Skeletal muscle tissue (tissue), 4 donors: ENCODE measurements around the gene SNX18. TPM values are rescaled to one million over a fixed set of nuclear protein-coding genes. Genes with fewer than 3 reads are reported as not detected.
A peak's percentile ranks its signal among the peaks of the same experiment; 100 is the strongest.

Experiments
- H3K27ac ChIP-seq: one replicate; pipeline ENCODE4 v1.7.0; 2013; ENCODE audit warnings: mild to moderate bottlenecking, low read depth, low read length, inconsistent platforms
- H3K27me3 ChIP-seq, 3 donors: one replicate each; pipeline ENCODE4 v1.7.0; 2013; ENCODE audit warnings: low read length in 3 of 3; ENCODE audit not compliant: control insufficient read depth in 3 of 3, insufficient read depth in 3 of 3
- H3K36me3 ChIP-seq, 3 donors: one replicate each; pipeline ENCODE4 v1.7.0; 2013; ENCODE audit warnings: low read length in 3 of 3; ENCODE audit not compliant: control insufficient read depth in 3 of 3, insufficient read depth in 3 of 3
- H3K4me1 ChIP-seq, 3 donors: one replicate each; pipeline ENCODE4 v1.7.0; 2013; ENCODE audit warnings: low read length in 3 of 3, mild to moderate bottlenecking in 3 of 3; ENCODE audit not compliant: control insufficient read depth in 3 of 3, insufficient read depth in 3 of 3
- H3K4me3 ChIP-seq, 3 donors: one replicate each; pipeline ENCODE4 v1.7.0; 2013; ENCODE audit warnings: low read length in 3 of 3
- H3K9ac ChIP-seq, 3 donors: one replicate each; pipeline ENCODE4 v1.7.0; 2013; ENCODE audit warnings: low read length in 3 of 3, mild to moderate bottlenecking in 3 of 3, moderate library complexity in 2 of 3, low read depth in 1 of 3
- H3K9me3 ChIP-seq, 3 donors: one replicate each; pipeline ENCODE4 v1.7.0; 2013; ENCODE audit warnings: low read length in 3 of 3; ENCODE audit not compliant: control insufficient read depth in 3 of 3
- total RNA-seq: library from RNA; depleted of rRNA; stranded (reverse); fragments of >200 nt; gene quantifications from one replicate; pipeline ENCODE4 v1.2.3, GENCODE V29; 2014
- donor health status: Osteomylitis.

SNX18 gene
- total RNA-seq, 1 donor from 2014 or later = 29.2 TPM

GRCh38 chr5:54570916-54571315 is 53.4 kb downstream of the SNX18 start:
- H3K27ac ChIP-seq = no peak overlapping the region
- H3K36me3 ChIP-seq = no peaks in the 10 kb centered on the region
- H3K4me3 ChIP-seq = no peak overlapping the region
- no peaks in the 10 kb centered on the region for H3K27me3 ChIP-seq
- no peak overlapping the region for H3K9ac ChIP-seq
- peaks cover 0 to 2% (median 0%) of the 10 kb centered on the region in 3 donors for H3K9me3 ChIP-seq
- peaks cover 0 to 7% (median 0%) of the 10 kb centered on the region in 3 donors for H3K4me1 ChIP-seq

DNA sequence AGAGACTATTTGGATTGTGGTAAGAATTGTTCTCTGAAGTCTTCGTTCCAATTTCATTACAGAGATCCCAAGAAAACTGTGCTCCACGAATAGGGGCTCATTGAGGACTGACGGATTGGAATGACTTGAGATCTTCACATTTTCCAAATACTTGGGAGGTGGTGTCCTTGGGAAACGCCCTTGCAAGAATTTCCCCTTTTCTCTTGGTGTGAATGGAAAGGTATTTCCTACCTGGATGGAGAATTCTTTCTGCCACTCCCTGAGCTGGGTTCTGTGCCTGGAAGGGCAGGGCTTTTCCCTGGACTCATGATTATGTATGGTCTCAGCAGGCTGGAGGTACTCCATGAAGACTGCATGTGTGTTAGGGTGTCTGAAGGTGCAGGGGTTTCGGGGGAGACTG is 53.9 kb downstream of the SNX18 start:
- Histone ChIP-seq H3K27ac (no peak overlapping the region), H3K9ac (no peak overlapping the region), H3K4me3 (no peak overlapping the region), H3K36me3 (no peaks in the 10 kb centered on the region), H3K4me1 (peaks cover 0 to 7% (median 0%) of the 10 kb centered on the region in 3 donors), H3K9me3 (peaks cover 0 to 2% (median 0%) of the 10 kb centered on the region in 3 donors), H3K27me3 (no peaks in the 10 kb centered on the region)

DNA sequence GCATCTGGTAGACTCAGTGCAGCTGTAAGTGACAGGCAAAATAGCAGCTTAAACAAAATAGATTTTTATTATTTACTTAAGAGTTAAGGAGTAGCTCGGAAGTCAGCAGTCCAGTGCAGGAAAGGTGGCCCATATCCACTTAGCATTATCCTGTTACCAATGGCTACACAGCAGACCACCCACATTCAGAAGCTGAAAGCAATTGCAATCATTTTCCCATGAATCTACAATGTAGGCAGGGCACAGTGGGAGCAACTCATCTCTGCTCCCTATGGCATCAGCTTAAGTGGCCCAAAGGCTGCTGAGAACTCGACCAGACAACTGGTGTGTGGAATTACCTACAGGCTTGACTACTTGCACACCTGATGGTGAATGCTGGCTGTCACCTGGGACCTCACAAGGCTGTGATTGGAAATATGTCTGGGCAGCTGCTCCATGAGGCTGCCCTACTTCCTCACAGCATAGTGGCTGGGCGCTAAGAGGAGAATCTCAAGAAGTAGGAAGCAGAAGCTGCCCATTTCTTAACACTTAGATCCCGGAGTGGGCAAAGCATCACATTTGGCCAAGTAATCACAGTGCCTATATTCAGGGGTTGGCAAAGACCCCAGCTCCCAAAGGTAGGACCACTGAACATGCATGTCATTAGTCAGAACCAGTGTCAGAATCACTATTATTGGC is 56.4 kb downstream of the SNX18 start:
- H3K4me1 ChIP-seq = peaks cover 0 to 7% (median 0%) of the 10 kb centered on the region in 3 donors
- H3K9ac ChIP-seq = no peak overlapping the region
- H3K27ac ChIP-seq = no peak overlapping the region
- no peak overlapping the region for H3K4me3 ChIP-seq
- no peaks in the 10 kb centered on the region for H3K9me3 ChIP-seq
- H3K27me3 ChIP-seq = no peaks in the 10 kb centered on the region
- H3K36me3 ChIP-seq = no peaks in the 10 kb centered on the region

DNA sequence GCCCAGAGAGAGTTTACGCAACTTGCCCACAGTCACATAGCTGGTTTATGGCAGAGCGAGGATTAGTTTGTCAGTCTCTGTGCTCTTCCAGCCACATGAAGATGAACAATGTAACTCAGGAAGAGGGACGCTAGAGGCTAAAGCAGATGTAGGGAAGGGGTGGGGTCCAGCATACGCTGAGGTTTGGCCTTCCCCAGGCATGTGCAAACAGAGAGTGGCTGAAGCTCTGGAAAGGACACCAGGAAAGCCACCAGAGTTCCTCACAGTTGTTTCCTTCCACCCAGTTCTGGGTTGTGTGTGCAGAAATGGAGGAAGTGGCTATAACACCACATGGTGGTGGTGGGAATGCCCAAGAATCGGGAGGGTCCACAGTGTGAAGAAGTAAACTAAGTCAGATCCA is 60.0 kb downstream of the SNX18 start:
- Histone ChIP-seq H3K4me1 (peaks cover 7 to 10% (median 9%) of the 10 kb centered on the region in 3 donors), H3K27ac (no peak overlapping the region), H3K36me3 (no peaks in the 10 kb centered on the region), H3K9me3 (no peaks in the 10 kb centered on the region), H3K27me3 (no peaks in the 10 kb centered on the region), H3K9ac (no peak overlapping the region), H3K4me3 (no peak overlapping the region)

- no peak overlapping the region for H3K27ac ChIP-seq
- H3K36me3 ChIP-seq = no peaks in the 10 kb centered on the region
- no peak overlapping the region for H3K4me3 ChIP-seq
- no peaks in the 10 kb centered on the region for H3K9me3 ChIP-seq
- H3K4me1 ChIP-seq = peaks cover 8 to 10% (median 9%) of the 10 kb centered on the region in 3 donors
- no peak overlapping the region for H3K9ac ChIP-seq
- no peaks in the 10 kb centered on the region for H3K27me3 ChIP-seq
Observed at GRCh38 chr5:54577937-54578653, 60.5 kb downstream of the SNX18 start.

DNA sequence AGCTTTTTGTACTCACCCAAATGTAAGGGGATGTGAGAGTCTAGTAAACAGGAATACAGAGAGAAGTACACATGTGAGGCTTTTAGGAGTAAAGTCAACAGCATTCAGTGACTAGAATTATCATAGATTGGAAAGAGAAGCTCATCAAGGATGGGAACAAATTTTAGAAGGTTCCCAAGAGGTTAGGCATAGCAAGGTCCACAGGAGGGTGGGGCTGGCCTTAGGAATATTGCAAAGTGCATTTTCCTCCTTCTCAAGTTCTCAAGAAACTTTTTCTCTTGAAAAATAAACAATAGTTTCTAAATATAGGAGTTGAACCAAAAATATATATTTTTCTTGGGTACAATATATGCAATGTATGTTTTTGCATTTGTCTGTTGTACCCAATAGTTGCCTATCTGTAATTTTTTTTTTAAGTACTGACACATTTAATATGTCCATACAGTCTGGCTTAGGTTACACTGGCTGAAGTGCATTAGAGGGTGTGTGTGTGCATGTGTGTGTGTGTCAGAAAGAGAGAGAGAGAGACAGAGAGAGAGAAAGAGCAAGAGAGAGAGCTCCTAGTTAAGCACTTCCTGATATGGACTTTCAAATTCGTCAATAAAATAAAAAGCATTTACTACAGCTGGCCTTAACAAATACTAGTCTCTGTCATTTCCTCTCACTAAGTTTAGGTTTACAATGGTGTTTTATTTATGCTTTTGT is 62.2 kb downstream of the SNX18 start:
- H3K9ac ChIP-seq = no peak overlapping the region
- no peaks in the 10 kb centered on the region for H3K9me3 ChIP-seq
- no peaks in the 10 kb centered on the region for H3K36me3 ChIP-seq
- no peak overlapping the region for H3K4me3 ChIP-seq
- H3K4me1 ChIP-seq = peaks cover 9 to 11% (median 10%) of the 10 kb centered on the region in 3 donors
- H3K27me3 ChIP-seq = no peaks in the 10 kb centered on the region
- H3K27ac ChIP-seq = no peak overlapping the region

DNA sequence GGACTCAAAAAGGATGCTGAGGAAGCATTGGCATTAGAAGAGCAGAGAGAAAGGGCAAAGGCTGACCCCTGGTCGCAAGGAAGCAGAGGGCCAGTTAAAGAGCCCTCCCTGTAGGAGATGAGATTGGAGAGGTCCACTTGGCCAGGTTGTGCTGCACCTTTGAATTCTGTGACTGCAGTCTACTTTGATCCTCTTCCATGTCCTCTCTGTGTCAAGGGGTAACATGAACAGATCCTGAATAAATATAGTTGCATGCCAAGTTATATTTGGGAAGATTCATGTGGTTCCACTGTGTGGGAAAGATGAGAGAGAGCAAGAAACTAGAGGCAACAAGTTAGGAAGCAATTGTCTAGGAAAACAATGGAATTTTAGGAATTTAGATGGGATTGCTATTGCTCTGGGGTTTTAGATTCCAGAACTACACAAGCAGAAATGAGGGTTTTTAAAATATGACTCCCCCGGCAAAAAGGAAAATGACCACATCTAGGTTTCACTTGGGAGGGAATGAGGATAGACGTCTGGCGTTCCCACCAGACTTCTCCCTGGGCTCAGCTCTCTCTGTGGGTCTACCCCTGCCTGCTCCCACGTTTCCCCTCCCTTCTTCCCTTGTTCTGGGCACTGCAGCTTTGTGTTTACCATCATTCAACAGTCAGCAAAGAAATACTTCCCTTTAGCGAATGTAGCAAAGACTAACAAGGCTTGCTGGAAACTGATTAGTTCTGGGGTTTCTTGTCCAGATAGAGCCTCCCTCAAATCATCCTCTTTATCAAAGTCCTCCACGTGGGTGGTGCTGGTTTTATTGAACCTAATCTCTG is 63.6 kb downstream of the SNX18 start:
- Histone ChIP-seq H3K27me3 (no peaks in the 10 kb centered on the region), H3K9ac (no peak overlapping the region), H3K9me3 (peaks cover 0 to 3% (median 0%) of the 10 kb centered on the region in 3 donors), H3K4me3 (no peak overlapping the region), H3K4me1 (peaks cover 9 to 11% (median 10%) of the 10 kb centered on the region in 3 donors), H3K36me3 (no peaks in the 10 kb centered on the region), H3K27ac (peak overlapping the region; percentile 70)

DNA sequence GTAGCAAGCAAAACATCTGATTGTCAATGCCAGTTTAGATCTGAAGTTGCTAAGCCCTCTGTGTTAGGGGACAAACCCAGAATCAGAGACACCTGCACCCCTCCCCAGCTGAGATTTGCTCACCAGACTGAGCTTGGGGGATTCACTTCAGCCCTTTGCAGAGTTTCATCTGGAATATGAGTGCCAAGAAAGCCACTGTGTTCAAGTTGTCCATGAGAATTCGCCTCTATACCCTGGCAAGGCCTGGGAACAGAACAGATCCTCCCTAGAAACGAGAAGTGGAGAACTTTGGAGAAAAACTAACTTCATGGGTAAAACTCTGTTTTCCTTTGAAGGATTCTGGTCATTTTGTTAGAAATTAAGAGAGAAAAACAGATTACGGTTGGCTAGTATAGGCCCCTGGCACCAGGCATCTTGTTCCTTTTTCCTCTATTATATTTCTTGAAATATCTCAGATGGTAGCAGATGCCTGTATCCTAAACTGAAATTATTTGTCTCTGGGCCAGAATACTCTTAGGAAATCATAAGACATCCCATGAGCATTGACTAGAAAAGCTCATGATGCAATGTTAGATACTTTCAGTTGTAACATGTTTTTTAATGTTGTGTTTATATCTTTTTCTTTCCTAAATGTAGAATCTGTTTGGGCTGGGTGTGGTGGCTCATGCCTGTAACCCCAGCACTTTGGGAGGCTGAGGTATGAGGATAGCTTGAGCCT is 64.4 kb downstream of the SNX18 start:
- Histone ChIP-seq H3K4me1 (peaks cover 9 to 11% (median 10%) of the 10 kb centered on the region in 3 donors), H3K36me3 (no peaks in the 10 kb centered on the region), H3K27ac (peak overlapping the region; percentile 70), H3K9ac (no peak overlapping the region), H3K9me3 (peaks cover 0 to 3% (median 0%) of the 10 kb centered on the region in 3 donors), H3K27me3 (no peaks in the 10 kb centered on the region), H3K4me3 (no peak overlapping the region)

DNA sequence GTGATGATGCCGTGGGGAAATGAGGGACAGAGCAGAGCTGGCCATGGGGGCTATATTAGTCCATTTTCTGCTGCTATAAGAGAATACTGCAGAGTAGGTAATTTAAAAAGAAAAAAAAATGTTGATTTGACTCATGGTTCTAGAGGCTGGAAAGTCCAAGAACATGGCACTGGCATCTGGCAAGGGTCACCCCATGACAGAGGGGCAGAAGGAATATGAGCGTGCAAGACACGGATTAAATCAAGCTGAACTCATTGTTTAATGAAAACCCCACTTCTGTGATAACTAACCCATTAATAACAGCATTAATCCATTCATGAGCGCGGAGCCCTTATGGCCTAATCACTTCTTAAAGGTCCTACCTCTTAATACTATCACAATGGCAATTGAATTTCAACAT is 68.8 kb downstream of the SNX18 start:
- Histone ChIP-seq H3K4me3 (no peak overlapping the region), H3K27me3 (no peaks in the 10 kb centered on the region), H3K36me3 (no peaks in the 10 kb centered on the region)

More for the DNA sequence above, 68.8 kb downstream of the SNX18 start:
- no peak overlapping the region for H3K9ac ChIP-seq
- peaks cover 5 to 9% (median 9%) of the 10 kb centered on the region in 3 donors for H3K4me1 ChIP-seq
- H3K27ac ChIP-seq = no peak overlapping the region
- peaks cover 0 to 3% (median 0%) of the 10 kb centered on the region in 3 donors for H3K9me3 ChIP-seq
